Transverse colon (tissue), 4 donors: ENCODE results near the gene MAN2B1.

Source experiments
- CTCF ChIP-seq, 5 experiments: fragments of 200-600 bp in 3 of 5; fragments of 450-650 bp in 2 of 5; sonication (generic) in 3 of 5; IDR thresholded peaks; 1 replicate in 2 of 5; 2 replicates in 3 of 5; pipeline ENCODE4 v1.5.1; 2016 to 2017; ENCODE audit warnings: antibody characterized with exemption in 5 of 5, inconsistent platforms in 3 of 5, mild to moderate bottlenecking in 2 of 5, moderate library complexity in 1 of 5
- EP300 ChIP-seq: sonication (generic); formaldehyde crosslinking; IDR thresholded peaks from one replicate; pipeline ENCODE4 v1.6.1; 2017; ENCODE audit warnings: antibody characterized with exemption, low read depth
- POLR2AphosphoS5 ChIP-seq, 3 donors: sonication (generic); formaldehyde crosslinking; IDR thresholded peaks; one replicate each; pipeline ENCODE4 v1.6.1; 2016; ENCODE audit warnings: antibody characterized with exemption in 3 of 3

GRCh38 chr19:12681074-12681987 is 14.8 kb upstream of the MAN2B1 start, which contains the start of gene DHPS:
- no peak for TF ChIP-seq CTCF (IDR thresholded peaks at IDR 0.05)
- peak; percentile 61 to 78 (median 74) for TF ChIP-seq POLR2AphosphoS5 (IDR thresholded peaks at IDR 0.05)
- TF ChIP-seq EP300, result no peak
